ENCODE results near the gene SLC22A14. TPM values are rescaled to one million over a fixed set of nuclear protein-coding genes. Genes with fewer than 3 reads are reported as not detected.

Gene SLC22A14
- total RNA-seq, 4 donors from 2014 or later: 5.0 TPM; not detected in 3

DNA sequence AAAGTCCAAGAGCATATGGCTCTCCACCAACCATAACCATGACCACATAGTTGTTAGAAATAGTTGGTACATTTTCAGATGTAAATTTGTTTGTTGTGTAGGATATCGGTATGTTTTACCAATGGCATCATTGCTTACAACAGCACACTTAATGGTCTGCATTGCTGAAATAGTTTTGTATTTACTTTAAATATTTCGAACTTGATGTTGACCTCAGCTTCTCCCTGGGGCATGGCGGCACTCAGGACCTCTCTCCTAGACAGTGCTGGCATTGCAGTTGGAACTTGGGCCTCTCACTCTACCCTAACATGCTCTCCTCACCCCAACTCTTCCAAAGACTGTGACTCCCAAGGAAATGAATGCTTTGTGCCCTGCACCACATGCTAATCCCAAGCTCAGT lies 11.5 kb upstream of the SLC22A14 start:
- no peaks in the 10 kb centered on the region for H3K9me3 ChIP-seq
- no peak for DNase-seq
- H3K4me3 ChIP-seq: no peak overlapping the region
- no peak overlapping the region for H3K27ac ChIP-seq
- H3K27me3 ChIP-seq: no peaks in the 10 kb centered on the region
- no peaks in the 10 kb centered on the region for H3K36me3 ChIP-seq
- no peak for TF ChIP-seq CTCF (IDR thresholded peaks at IDR 0.05)
- no peak for TF ChIP-seq POLR2A (IDR thresholded peaks at IDR 0.05)
- no peaks in the 10 kb centered on the region for H3K4me1 ChIP-seq

DNA sequence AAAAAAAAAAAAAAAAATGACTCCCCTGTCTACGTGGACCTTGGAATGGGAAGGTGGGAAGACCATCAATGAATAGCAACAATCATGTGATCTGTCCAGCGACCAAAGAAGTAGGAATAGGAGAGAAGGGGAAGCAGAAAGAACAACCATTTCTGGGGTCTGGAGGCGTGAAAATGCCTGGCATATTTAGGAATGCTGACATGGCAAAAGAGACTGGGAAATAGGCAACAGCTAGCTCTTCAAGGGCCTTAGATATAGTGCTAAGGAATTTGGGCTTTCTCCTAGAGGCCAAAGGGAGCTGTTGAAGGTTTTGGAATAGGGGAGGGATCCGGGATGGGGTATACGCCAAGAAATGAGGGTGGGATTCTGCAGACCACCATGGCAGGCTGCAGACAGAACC lies 10.5 kb upstream of the SLC22A14 start:
- Histone ChIP-seq H3K4me3 (no peak overlapping the region), H3K27me3 (no peaks in the 10 kb centered on the region), H3K9me3 (no peaks in the 10 kb centered on the region), H3K27ac (no peak overlapping the region), H3K36me3 (peaks cover 0 to under 1% (median 0%) of the 10 kb centered on the region in 3 donors), H3K4me1 (no peaks in the 10 kb centered on the region)
- no peak for DNase-seq
- TF ChIP-seq CTCF (IDR thresholded peaks at IDR 0.05): no peak
- no peak for TF ChIP-seq POLR2A (IDR thresholded peaks at IDR 0.05)

GRCh38 chr3:38274864-38275649 lies 7.0 kb upstream of the SLC22A14 start:
- Histone ChIP-seq H3K27me3 (no peaks in the 10 kb centered on the region), H3K4me3 (no peak overlapping the region), H3K36me3 (peaks cover 0 to 6% (median 0%) of the 10 kb centered on the region in 3 donors), H3K9me3 (no peaks in the 10 kb centered on the region), H3K27ac (no peak overlapping the region), H3K4me1 (no peaks in the 10 kb centered on the region)
- DNase-seq: no peak
- TF ChIP-seq CTCF (IDR thresholded peaks at IDR 0.05): no peak
- TF ChIP-seq POLR2A (IDR thresholded peaks at IDR 0.05): no peak

- no peak overlapping the region for H3K27ac ChIP-seq
Observed at GRCh38 chr3:38275658-38276057, 6.4 kb upstream of the SLC22A14 start.

DNA sequence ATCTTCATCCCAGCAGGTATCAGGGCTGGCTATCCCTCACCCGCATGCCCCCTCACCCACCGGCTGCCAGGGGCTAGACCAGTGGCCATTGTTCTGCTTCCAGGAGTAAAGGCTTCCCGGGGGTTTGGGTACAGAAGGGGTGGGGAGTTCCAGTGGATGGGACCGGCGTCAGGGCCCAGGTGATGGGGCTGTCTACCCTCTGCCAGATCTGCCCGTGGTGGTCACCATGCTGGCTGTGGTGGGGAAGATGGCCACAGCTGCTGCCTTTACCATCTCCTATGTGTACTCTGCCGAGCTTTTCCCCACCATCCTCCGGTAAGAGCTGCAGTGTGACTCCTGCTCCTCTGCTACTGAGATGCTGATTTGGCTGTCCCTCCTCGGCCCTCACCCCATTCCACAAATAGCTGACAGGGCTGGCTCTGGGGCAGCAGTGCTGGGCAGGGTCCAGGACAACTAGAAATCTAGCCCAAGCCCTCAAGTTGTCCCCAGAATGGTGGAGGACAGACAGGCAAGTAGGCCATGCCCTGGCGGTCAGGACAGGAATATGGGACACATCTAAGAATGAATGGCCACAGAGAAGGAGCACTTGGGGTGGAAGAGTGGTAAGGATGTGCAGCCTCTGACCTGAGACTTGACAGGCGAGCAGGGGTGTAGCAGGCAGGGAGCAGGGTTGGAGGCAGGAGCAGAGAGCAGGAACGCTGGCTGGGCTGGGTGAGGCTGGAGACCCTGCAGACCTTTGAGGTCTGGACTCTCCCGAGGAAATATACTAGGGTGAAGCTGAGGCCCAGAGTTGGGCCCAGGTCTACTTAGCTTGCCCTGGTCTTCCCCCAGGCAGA lies 5.8 kb upstream of the SLC22A14 start:
- TF ChIP-seq POLR2A (IDR thresholded peaks at IDR 0.05) (no peak), CTCF (IDR thresholded peaks at IDR 0.05) (no peak)
- no peaks in the 10 kb centered on the region for H3K9me3 ChIP-seq

More at GRCh38 chr3:38275658-38276057, 6.4 kb upstream of the SLC22A14 start:
- Histone ChIP-seq H3K9me3 (no peaks in the 10 kb centered on the region), H3K4me3 (no peak overlapping the region), H3K4me1 (no peaks in the 10 kb centered on the region), H3K27me3 (no peaks in the 10 kb centered on the region), H3K36me3 (peaks cover 0 to 6% (median 0%) of the 10 kb centered on the region in 3 donors)
- TF ChIP-seq POLR2A (IDR thresholded peaks at IDR 0.05): no peak
- no peak for TF ChIP-seq CTCF (IDR thresholded peaks at IDR 0.05)
- no peak for DNase-seq

More for the DNA sequence above, 5.8 kb upstream of the SLC22A14 start:
- Histone ChIP-seq H3K27me3 (no peaks in the 10 kb centered on the region), H3K27ac (no peak overlapping the region), H3K36me3 (peaks cover 0 to 6% (median 0%) of the 10 kb centered on the region in 3 donors), H3K4me1 (no peaks in the 10 kb centered on the region), H3K4me3 (no peak overlapping the region)
- no peak for DNase-seq

All from Peyer's patch (tissue), 4 donors.